ENCODE measurements around the gene FBXL7.

Gene FBXL7

GRCh38 chr5:15757619-15758018 is 257.6 kb downstream of the FBXL7 start:
- TF ChIP-seq, protein P1, sequence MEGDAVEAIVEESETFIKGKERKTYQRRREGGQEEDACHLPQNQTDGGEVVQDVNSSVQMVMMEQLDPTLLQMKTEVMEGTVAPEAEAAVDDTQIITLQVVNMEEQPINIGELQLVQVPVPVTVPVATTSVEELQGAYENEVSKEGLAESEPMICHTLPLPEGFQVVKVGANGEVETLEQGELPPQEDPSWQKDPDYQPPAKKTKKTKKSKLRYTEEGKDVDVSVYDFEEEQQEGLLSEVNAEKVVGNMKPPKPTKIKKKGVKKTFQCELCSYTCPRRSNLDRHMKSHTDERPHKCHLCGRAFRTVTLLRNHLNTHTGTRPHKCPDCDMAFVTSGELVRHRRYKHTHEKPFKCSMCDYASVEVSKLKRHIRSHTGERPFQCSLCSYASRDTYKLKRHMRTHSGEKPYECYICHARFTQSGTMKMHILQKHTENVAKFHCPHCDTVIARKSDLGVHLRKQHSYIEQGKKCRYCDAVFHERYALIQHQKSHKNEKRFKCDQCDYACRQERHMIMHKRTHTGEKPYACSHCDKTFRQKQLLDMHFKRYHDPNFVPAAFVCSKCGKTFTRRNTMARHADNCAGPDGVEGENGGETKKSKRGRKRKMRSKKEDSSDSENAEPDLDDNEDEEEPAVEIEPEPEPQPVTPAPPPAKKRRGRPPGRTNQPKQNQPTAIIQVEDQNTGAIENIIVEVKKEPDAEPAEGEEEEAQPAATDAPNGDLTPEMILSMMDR (IDR thresholded peaks at IDR 0.05; ENCODE audit: insufficient read depth, low read length, missing control alignments) = no peak
- DNase-seq (ENCODE audit: low read depth, low spot score) = no peak
- no peak overlapping the region for H3K4me3 ChIP-seq (ENCODE audit: low read depth, low read length)
- POLR2A ChIA-PET = interaction anchor here (0.6 to 1.5 kb wide), 3 partner anchors 138 to 258 kb away, joined by 3 to 7 read pairs (median 3); partner anchors contain the start of gene FBXL7
- CTCF ChIA-PET = no interaction called here

DNA sequence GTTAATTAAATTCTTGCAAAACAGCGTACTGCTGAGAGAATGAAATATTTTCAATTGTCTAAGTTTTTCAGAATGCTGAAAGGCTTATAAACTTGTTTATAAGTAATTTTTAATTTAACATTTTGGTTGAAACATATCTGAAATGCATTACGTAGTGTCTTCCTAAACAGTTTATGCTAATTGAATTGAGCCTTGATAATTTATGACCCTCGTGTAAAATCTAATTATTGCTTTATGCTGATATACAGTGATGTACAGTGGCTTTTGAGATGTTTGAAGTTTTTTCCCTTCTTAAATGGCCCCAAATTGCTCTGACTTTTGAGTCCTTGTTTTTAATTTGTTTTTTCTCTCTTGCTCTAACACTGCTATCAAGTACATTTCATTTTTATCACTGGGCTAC is 262.7 kb downstream of the FBXL7 start:
- H3K4me3 ChIP-seq (ENCODE audit: low read depth, low read length) = no peak overlapping the region
- DNase-seq (ENCODE audit: low read depth, low spot score) = no peak
- CTCF ChIA-PET = no interaction called here
- TF ChIP-seq, protein P1 (IDR thresholded peaks at IDR 0.05; ENCODE audit: insufficient read depth, low read length, missing control alignments) = no peak
- POLR2A ChIA-PET = no interaction called here

GRCh38 chr5:15763754-15764153 is 263.8 kb downstream of the FBXL7 start:
- peak; percentile 19 for DNase-seq (ENCODE audit: low read depth, low spot score)
- ChIA-PET POLR2A (interaction anchor here (0.8 kb wide), 1 partner anchor 264 kb away, joined by 3 read pairs; the partner anchor contains the start of gene FBXL7), CTCF (no interaction called here)
- no peak overlapping the region for H3K4me3 ChIP-seq (ENCODE audit: low read depth, low read length)
- TF ChIP-seq, protein P1 (IDR thresholded peaks at IDR 0.05; ENCODE audit: insufficient read depth, low read length, missing control alignments) = no peak

GRCh38 chr5:15768936-15769335 is 269.0 kb downstream of the FBXL7 start:
- no peak for DNase-seq (ENCODE audit: low read depth, low spot score)
- TF ChIP-seq, protein P1 (IDR thresholded peaks at IDR 0.05; ENCODE audit: insufficient read depth, low read length, missing control alignments) = no peak
- H3K4me3 ChIP-seq (ENCODE audit: low read depth, low read length) = no peak overlapping the region
- ChIA-PET POLR2A (no interaction called here), CTCF (no interaction called here)

DNA sequence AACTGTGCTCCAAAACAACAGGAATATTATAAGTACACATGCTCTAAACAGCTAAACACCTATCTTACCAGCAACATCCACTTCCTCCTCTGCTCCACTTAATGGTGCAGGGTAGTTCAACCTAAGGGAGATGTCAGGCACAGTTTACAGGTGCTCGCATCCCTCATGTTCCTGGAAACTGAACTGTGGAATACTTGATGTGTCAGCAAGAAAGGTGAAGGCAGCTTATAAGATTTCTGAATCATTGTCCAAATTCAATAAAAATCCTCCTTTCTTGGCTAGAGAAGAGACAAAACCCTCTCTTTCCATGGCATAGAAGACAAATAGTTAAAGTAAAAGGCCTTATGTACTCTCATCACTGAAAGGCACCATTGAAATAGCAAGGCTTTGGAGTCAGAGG is 272.2 kb downstream of the FBXL7 start:
- TF ChIP-seq, protein P1 (IDR thresholded peaks at IDR 0.05; ENCODE audit: insufficient read depth, low read length, missing control alignments) = no peak
- ChIA-PET CTCF (interaction anchor here (1.1 to 1.2 kb wide), 2 partner anchors 23 to 173 kb away, joined by 3 read pairs; no protein-coding TSS in a partner anchor), POLR2A (interaction anchor here (0.6 kb wide), 1 partner anchor 96 kb away, joined by 3 read pairs; no protein-coding TSS in a partner anchor)
- H3K4me3 ChIP-seq (ENCODE audit: low read depth, low read length) = no peak overlapping the region
- no peak for DNase-seq (ENCODE audit: low read depth, low spot score)

GRCh38 chr5:15774632-15775031 is 274.7 kb downstream of the FBXL7 start:
- H3K4me3 ChIP-seq (ENCODE audit: low read depth, low read length) = no peak overlapping the region
- no peak for DNase-seq (ENCODE audit: low read depth, low spot score)
- TF ChIP-seq, protein P1 (IDR thresholded peaks at IDR 0.05; ENCODE audit: insufficient read depth, low read length, missing control alignments) = no peak
- ChIA-PET POLR2A (no interaction called here), CTCF (no interaction called here)
